ENCODE measurements around the gene NSUN4.

NSUN4 gene

DNA sequence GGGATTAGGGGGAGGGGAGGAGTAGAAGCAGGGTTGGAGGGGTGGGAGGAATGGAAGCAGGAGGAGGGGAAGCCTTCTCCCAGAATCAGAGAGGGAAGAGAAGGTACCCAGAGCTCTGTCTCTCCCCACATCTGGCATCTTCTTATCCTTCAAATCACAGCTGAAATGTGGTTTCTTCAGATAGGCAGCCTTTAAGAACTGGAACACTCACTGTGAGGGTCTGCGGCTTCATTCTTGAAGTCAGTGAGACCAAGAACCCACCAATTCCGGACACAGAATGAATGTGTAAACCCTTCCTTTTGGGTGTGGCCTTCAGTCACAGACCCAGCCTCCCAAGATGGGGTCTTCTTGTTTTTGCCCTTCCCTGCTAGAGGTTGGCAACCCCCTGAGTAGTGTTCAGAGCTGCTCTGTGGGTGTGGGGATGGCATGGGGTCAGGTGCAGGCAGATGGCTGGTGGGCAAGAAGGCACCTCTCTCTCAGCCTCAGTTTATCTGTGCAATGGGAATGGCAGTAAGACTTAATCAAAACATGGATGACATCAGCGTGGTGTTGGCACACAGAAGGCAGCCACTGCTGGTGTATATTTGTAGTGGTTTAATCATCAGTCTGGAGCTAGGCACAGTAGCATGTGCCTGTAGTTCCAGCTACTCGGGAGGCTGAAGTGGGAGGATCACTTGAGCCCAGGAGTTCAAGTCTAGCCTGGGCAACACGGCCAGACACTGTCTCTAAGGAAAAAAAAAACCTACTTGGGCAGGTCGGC is 60.7 kb downstream of the NSUN4 start:
- no peak for ATAC-seq
- Mint-ChIP-seq H3K27me3 (no peaks in the 10 kb centered on the region), H3K36me3 (ENCODE audit: low read depth) (no peaks in the 10 kb centered on the region), H3K27ac (no peak overlapping the region), H3K9me3 (no peaks in the 10 kb centered on the region), H3K4me1 (no peaks in the 10 kb centered on the region), H3K4me3 (no peak overlapping the region)
- no peak for DNase-seq

DNA sequence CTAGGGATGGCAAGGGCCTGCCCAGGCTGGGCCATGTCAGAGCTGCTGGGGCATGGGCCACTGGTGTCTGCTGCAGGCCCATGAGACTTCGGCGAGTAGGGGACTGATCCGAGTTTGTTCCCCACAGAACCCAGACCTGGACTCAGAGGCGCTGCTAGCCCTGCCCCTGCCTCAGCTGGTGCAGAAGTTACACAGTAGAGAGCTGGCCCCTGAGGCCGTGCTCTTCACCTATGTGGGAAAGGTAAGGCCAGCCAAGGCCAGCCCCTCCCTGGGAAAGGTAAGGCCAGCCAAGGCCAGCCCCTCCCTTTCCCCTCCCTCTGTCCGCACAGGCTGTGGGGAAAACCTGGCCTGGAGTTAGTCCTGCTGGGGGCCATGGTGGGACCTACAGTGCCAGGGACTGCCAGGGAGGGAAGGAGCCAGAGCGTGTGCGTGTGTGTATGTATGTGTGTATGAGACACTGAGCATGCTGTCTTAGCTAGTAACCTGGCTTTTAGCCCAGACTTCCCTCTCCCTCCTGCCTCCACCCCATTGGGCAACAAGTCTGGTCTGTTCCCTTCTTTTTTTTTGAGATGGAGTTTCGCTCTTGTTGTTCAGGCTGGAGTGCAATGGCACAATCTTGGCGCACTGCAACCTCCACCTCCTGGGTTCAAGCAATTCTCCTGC is 61.5 kb downstream of the NSUN4 start:
- DNase-seq (no peak), ATAC-seq (no peak)
- Mint-ChIP-seq H3K4me3 (no peak overlapping the region), H3K9me3 (no peaks in the 10 kb centered on the region), H3K27ac (no peak overlapping the region), H3K27me3 (no peaks in the 10 kb centered on the region), H3K4me1 (no peaks in the 10 kb centered on the region), H3K36me3 (ENCODE audit: low read depth) (no peaks in the 10 kb centered on the region)

DNA sequence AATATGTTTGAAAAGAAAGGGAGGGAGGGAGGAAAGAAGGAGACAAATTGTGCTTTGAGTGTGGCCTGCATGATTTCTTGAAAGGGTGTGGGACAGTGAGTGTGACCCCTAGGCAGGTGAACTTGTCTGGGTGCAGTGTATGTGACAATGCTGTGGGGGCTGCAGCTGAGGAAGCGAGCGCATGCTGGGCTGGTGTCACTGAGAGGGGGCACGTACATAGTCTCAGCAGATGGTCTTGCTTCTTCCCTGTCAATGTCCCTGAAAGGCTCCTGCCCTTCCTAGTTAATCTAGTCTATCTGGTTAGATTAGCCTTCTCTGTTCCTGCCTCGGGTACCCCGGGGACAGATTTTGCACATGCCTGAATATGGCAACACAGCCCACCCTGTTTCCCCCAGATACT is 63.3 kb downstream of the NSUN4 start:
- Mint-ChIP-seq H3K27ac (no peak overlapping the region), H3K27me3 (no peaks in the 10 kb centered on the region), H3K4me1 (no peaks in the 10 kb centered on the region), H3K9me3 (no peaks in the 10 kb centered on the region), H3K36me3 (ENCODE audit: low read depth) (no peaks in the 10 kb centered on the region), H3K4me3 (no peak overlapping the region)
- ATAC-seq (no peak), DNase-seq (no peak)

GRCh38 chr1:46404482-46405196 is 64.0 kb downstream of the NSUN4 start:
- Mint-ChIP-seq H3K4me1 (no peaks in the 10 kb centered on the region), H3K9me3 (no peaks in the 10 kb centered on the region), H3K36me3 (ENCODE audit: low read depth) (no peaks in the 10 kb centered on the region), H3K4me3 (no peak overlapping the region), H3K27me3 (no peaks in the 10 kb centered on the region), H3K27ac (no peak overlapping the region)
- ATAC-seq, result no peak
- DNase-seq, result no peak

- Mint-ChIP-seq H3K4me3 (no peak overlapping the region), H3K9me3 (no peaks in the 10 kb centered on the region), H3K27me3 (no peaks in the 10 kb centered on the region), H3K36me3 (ENCODE audit: low read depth) (no peaks in the 10 kb centered on the region), H3K27ac (no peak overlapping the region), H3K4me1 (no peaks in the 10 kb centered on the region)
- ATAC-seq, result no peak
- no peak for DNase-seq
Observed at GRCh38 chr1:46405197-46405555, 64.6 kb downstream of the NSUN4 start.

- Mint-ChIP-seq H3K4me1 (no peaks in the 10 kb centered on the region), H3K27me3 (no peaks in the 10 kb centered on the region), H3K4me3 (no peak overlapping the region), H3K9me3 (no peaks in the 10 kb centered on the region), H3K36me3 (ENCODE audit: low read depth) (no peaks in the 10 kb centered on the region), H3K27ac (no peak overlapping the region)
- ATAC-seq (no peak), DNase-seq (no peak)
Observed at GRCh38 chr1:46405724-46406123, 65.1 kb downstream of the NSUN4 start.

DNA sequence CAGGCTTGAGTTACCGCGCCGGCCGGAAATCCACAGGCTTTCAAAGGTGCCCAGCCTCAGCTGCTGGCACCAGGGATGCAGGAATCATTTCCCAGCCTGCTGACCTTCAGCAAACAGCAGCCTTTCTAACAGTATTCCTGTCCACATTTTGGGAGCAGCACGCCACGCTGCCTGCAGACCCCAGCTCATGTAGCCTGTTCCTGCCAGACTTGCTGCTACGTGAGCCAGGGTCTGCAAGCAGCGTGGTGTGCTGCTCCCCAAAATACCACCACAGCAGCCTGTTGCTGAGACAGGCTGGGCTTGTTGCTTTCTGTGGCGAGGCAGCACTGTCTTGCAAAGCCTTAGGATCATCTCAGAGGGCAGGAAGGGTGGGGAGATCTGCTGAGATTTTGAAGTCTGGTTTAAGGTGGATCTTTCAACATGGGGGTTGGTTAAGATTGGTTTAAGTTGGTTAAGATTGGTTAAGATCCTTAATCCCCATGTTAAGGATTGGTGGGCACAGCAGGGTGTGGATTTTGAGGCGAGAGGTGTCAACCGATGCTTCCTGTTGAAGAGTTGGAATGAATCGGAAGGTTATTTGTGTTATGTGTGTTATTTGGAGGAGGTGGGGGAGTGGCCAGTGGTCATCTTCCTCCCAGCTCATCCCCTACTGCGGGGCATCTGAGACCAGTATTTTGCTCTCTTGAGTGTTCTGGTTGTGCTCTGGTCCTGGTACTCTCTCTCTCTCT is 66.4 kb downstream of the NSUN4 start:
- ATAC-seq, result no peak
- no peak for DNase-seq
- no peak overlapping the region for H3K27ac Mint-ChIP-seq
- no peaks in the 10 kb centered on the region for H3K27me3 Mint-ChIP-seq
- no peak overlapping the region for H3K4me3 Mint-ChIP-seq
- H3K36me3 Mint-ChIP-seq (ENCODE audit: low read depth), result no peaks in the 10 kb centered on the region
- H3K4me1 Mint-ChIP-seq, result no peaks in the 10 kb centered on the region
- H3K9me3 Mint-ChIP-seq, result no peaks in the 10 kb centered on the region

DNA sequence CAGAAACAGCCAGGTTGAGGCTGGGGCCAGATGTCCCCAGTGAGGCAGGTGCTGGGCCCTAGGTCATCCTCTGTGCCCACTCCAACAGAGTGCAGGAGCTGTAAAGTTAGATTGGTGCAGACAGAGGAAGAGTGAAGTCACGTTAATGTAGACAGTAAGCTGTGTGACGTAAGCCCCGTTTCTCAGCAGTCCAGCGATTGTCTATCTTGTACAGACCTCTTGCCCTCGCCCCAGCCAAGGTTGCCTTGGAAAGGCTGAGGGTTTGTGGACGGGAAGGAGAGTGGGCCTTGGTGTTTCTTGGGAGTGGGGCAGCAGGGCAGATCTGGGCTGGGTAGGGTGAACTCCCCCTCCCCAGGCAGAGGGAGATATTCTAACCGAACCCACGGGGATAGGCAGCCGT is 67.0 kb downstream of the NSUN4 start:
- Mint-ChIP-seq H3K27me3 (no peaks in the 10 kb centered on the region), H3K4me3 (no peak overlapping the region), H3K27ac (no peak overlapping the region)

GRCh38 chr1:46408356-46409062 is 67.9 kb downstream of the NSUN4 start:
- Mint-ChIP-seq H3K36me3 (ENCODE audit: low read depth) (no peaks in the 10 kb centered on the region), H3K27me3 (no peaks in the 10 kb centered on the region), H3K27ac (no peak overlapping the region), H3K9me3 (no peaks in the 10 kb centered on the region), H3K4me3 (no peak overlapping the region), H3K4me1 (no peaks in the 10 kb centered on the region)
- no peak for DNase-seq
- no peak for ATAC-seq

More for the DNA sequence above, 67.0 kb downstream of the NSUN4 start:
- DNase-seq (no peak), ATAC-seq (no peak)
- Mint-ChIP-seq H3K36me3 (ENCODE audit: low read depth) (no peaks in the 10 kb centered on the region), H3K4me1 (no peaks in the 10 kb centered on the region), H3K9me3 (no peaks in the 10 kb centered on the region)

GRCh38 chr1:46409063-46409372 is 68.4 kb downstream of the NSUN4 start:
- Mint-ChIP-seq H3K27ac (no peak overlapping the region), H3K4me1 (no peaks in the 10 kb centered on the region), H3K27me3 (no peaks in the 10 kb centered on the region), H3K36me3 (ENCODE audit: low read depth) (no peaks in the 10 kb centered on the region), H3K4me3 (no peak overlapping the region), H3K9me3 (no peaks in the 10 kb centered on the region)
- ATAC-seq (no peak), DNase-seq (no peak)

- Mint-ChIP-seq H3K4me1 (no peaks in the 10 kb centered on the region), H3K4me3 (no peak overlapping the region), H3K27me3 (no peaks in the 10 kb centered on the region), H3K27ac (no peak overlapping the region), H3K9me3 (no peaks in the 10 kb centered on the region), H3K36me3 (ENCODE audit: low read depth) (no peaks in the 10 kb centered on the region)
- no peak for ATAC-seq
- DNase-seq, result no peak
Observed at GRCh38 chr1:46410156-46411009, 69.8 kb downstream of the NSUN4 start.

DNA sequence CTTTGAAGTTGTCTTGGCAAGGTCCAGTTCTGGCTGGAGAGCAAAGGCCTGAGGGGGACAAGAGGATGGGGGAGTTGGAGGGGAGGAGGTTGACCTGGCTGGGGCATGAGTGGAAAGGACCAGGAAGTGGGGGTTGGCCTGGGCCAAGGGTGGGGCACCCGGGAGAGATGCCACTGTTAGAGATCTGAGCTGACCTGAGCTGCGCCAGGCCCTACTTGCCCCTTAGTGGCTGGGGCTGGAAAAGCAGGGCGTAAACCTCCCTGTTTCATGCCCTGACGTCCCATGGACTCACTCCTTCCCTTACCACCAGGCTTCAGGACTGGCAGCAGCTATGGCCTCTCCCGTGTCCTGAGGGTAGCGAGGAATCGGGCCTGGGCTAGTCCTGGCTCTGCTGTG is 70.4 kb downstream of the NSUN4 start:
- H3K4me1 Mint-ChIP-seq, result no peaks in the 10 kb centered on the region
- ATAC-seq (no peak), DNase-seq (no peak)
- H3K27me3 Mint-ChIP-seq, result no peaks in the 10 kb centered on the region
- no peaks in the 10 kb centered on the region for H3K36me3 Mint-ChIP-seq (ENCODE audit: low read depth)
- no peaks in the 10 kb centered on the region for H3K9me3 Mint-ChIP-seq
- H3K27ac Mint-ChIP-seq, result no peak overlapping the region
- no peak overlapping the region for H3K4me3 Mint-ChIP-seq
